A549 (cell line): ENCODE data around the gene TM4SF1. TPM values are rescaled to one million over a fixed set of nuclear protein-coding genes. Genes with fewer than 3 reads are reported as not detected.

Source experiments
- ATAC-seq, 2 experiments: fragments of 200-7000 bp in 1 of 2; fragments of >200 bp in 1 of 2; cut with Nextera tagmentation in 1 of 2; cut with Tn5 transposase in 1 of 2; 3 replicates each; pipeline versions ENCODE4 v1.8.0 to v1.9.1; 2018 to 2020; ENCODE audit warnings: mild to moderate bottlenecking in 1 of 2, moderate library complexity in 1 of 2
- CTCF ChIA-PET: fragments of 300-600 bp; sonication (Branson Sonifier 250); formaldehyde crosslinking; extraction: SDS; loops from one replicate; lab custom pipeline; 2021; ENCODE audit warnings: antibody characterized with exemption, inconsistent platforms; lab: Yijun Ruan, JAX
- POLR2A ChIA-PET: fragments of 350-600 bp; formaldehyde crosslinking; extraction: SDS; loops from one replicate; lab custom pipeline; 2021; ENCODE audit warnings: antibody characterized with exemption, inconsistent platforms; lab: Yijun Ruan, JAX
- DNase-seq, 2 experiments: peaks; one replicate each; pipeline versions ENCODE4 v3.0.0 to v3.0.0-alpha.2; 2011 to 2016; ENCODE audit warnings: low read depth in 1 of 2, low spot score in 1 of 2
- FAIRE-seq: peaks from 2 replicates; lab custom pipeline; 2011; peaks lifted over from hg19 to GRCh38; lab: Jason Lieb, UNC
- H3K27ac ChIP-seq, 2 experiments: fragments of >200 bp; sonication (Bioruptor Twin); formaldehyde crosslinking; 3 replicates each; pipeline ENCODE4 v1.5.1; 2016 to 2017
- H3K4me1 ChIP-seq: fragments of >200 bp; sonication (Bioruptor Twin); formaldehyde crosslinking; 3 replicates; pipeline ENCODE4 v1.6.1; 2016
- H3K4me2 ChIP-seq: fragments of >200 bp; sonication (Bioruptor Twin); formaldehyde crosslinking; 3 replicates; pipeline ENCODE4 v1.6.1; 2016
- H3K4me3 ChIP-seq: fragments of >200 bp; sonication (Bioruptor Twin); formaldehyde crosslinking; 3 replicates; pipeline ENCODE4 v1.5.1; 2016
- H3K9me3 ChIP-seq: fragments of >200 bp; sonication (Bioruptor Twin); formaldehyde crosslinking; 3 replicates; pipeline ENCODE4 v1.6.1; 2016
- CBX8 ChIP-seq: fragments of 200-600 bp; sonication (generic); IDR thresholded peaks from 2 replicates; pipeline ENCODE4 v1.6.1; 2016
- CEBPB ChIP-seq, 2 experiments: fragments of >200 bp in 1 of 2; sonication (Bioruptor Twin) in 1 of 2; formaldehyde crosslinking in 1 of 2; IDR thresholded peaks; 2 replicates each; pipeline ENCODE4 v1.6.1; 2012 to 2016
- CHD2 ChIP-seq: fragments of 150-350 bp; IDR thresholded peaks from 2 replicates; pipeline ENCODE4 v1.6.1; 2014; ENCODE audit warnings: low read length; ENCODE audit not compliant: partially characterized antibody
- CHD4 ChIP-seq: fragments of 200-600 bp; sonication (generic); IDR thresholded peaks from 2 replicates; pipeline ENCODE4 v1.6.1; 2016; ENCODE audit warnings: antibody characterized with exemption, mild to moderate bottlenecking, borderline replicate concordance
- EHF ChIP-seq: fragments of 250-450 bp; sonication (Bioruptor Pico); IDR thresholded peaks from 2 replicates; pipeline ENCODE4 v1.5.0; 2020; ENCODE audit warnings: mild to moderate bottlenecking
- FOSB ChIP-seq: fragments of 250-450 bp; sonication (Bioruptor Pico); IDR thresholded peaks from 2 replicates; pipeline ENCODE4 v1.5.0; 2020; ENCODE audit warnings: mild to moderate bottlenecking, moderate library complexity
- FOSL2 ChIP-seq, 2 experiments: fragments of 450-650 bp in 1 of 2; fragments of >200 bp in 1 of 2; sonication (Bioruptor Twin) in 1 of 2; formaldehyde crosslinking; IDR thresholded peaks; 2 replicates each; pipeline versions ENCODE4 v1.5.0 to v1.6.1; 2016 to 2020; ENCODE audit warnings: mild to moderate bottlenecking in 1 of 2, moderate library complexity in 1 of 2
- FOXS1 ChIP-seq: fragments of 250-450 bp; sonication (Bioruptor Pico); IDR thresholded peaks from 2 replicates; pipeline ENCODE4 v1.5.0; 2020; ENCODE audit warnings: mild to moderate bottlenecking, moderate library complexity
- HEYL ChIP-seq: fragments of 250-450 bp; sonication (Bioruptor Pico); IDR thresholded peaks from 2 replicates; pipeline ENCODE4 v1.8.0; 2021; ENCODE audit warnings: mild to moderate bottlenecking, moderate library complexity
- HOXA7 ChIP-seq: fragments of 250-450 bp; sonication (Bioruptor Pico); IDR thresholded peaks from 2 replicates; pipeline ENCODE4 v1.5.0; 2020; ENCODE audit warnings: mild to moderate bottlenecking, moderate library complexity
- HOXB5 ChIP-seq: fragments of 250-450 bp; sonication (Bioruptor Pico); IDR thresholded peaks from 2 replicates; pipeline ENCODE4 v1.5.0; 2020; ENCODE audit warnings: mild to moderate bottlenecking, moderate library complexity
- NFE2L2 ChIP-seq: fragments of 150-350 bp; conservative IDR thresholded peaks from 2 replicates; pipeline ENCODE4 v1.6.1; 2014; ENCODE audit warnings: low read length
- PBX3 ChIP-seq: IDR thresholded peaks from 2 replicates; pipeline ENCODE4 v1.6.1; 2012
- POLR2AphosphoS2 ChIP-seq: conservative IDR thresholded peaks from 2 replicates; pipeline ENCODE4 v1.6.1; 2012; ENCODE audit warnings: low read length, improper control_type of control experiment, inconsistent platforms
- RARB ChIP-seq: fragments of 250-450 bp; sonication (Bioruptor Pico); IDR thresholded peaks from 2 replicates; pipeline ENCODE4 v1.8.0; 2021; ENCODE audit warnings: mild to moderate bottlenecking, moderate library complexity
- RCOR1 ChIP-seq: fragments of 150-350 bp; IDR thresholded peaks from 2 replicates; pipeline ENCODE4 v1.6.1; 2014; ENCODE audit warnings: antibody characterized with exemption, low read length, low read depth
- RNF2 ChIP-seq: fragments of 200-600 bp; sonication (generic); IDR thresholded peaks from 2 replicates; pipeline ENCODE4 v1.6.1; 2016; ENCODE audit warnings: low read depth, mild to moderate bottlenecking, antibody characterized with exemption, moderate library complexity, borderline replicate concordance
- TFCP2L1 ChIP-seq: fragments of 250-450 bp; sonication (Bioruptor Pico); IDR thresholded peaks from 2 replicates; pipeline ENCODE4 v1.5.0; 2021; ENCODE audit warnings: mild to moderate bottlenecking
- TP53 ChIP-seq: fragments of 250-450 bp; sonication (Bioruptor Pico); IDR thresholded peaks from 2 replicates; pipeline ENCODE4 v1.5.0; 2021; ENCODE audit warnings: mild to moderate bottlenecking, moderate library complexity
- ZFP36 ChIP-seq: fragments of 450-650 bp; IDR thresholded peaks from 2 replicates; pipeline ENCODE4 v1.6.1; 2014; ENCODE audit warnings: borderline replicate concordance; ENCODE audit not compliant: partially characterized antibody
- ZSCAN20 ChIP-seq: fragments of 250-450 bp; sonication (Bioruptor Pico); IDR thresholded peaks from 2 replicates; pipeline ENCODE4 v1.8.0; 2022; ENCODE audit warnings: mild to moderate bottlenecking, moderate library complexity
- WGBS: methylation state at CpG from one replicate; pipeline ENCODE4 v1.1.6; 2017; ENCODE audit errors: missing lambda C conversion rate; 5-methylcytosine and 5-hydroxymethylcytosine counted together
- polyA plus RNA-seq, 4 experiments: library from polyadenylated mRNA; depleted of rRNA in 3 of 4; stranded (reverse); fragments of >200 nt; fragmentation: RNase III in 1 of 4; extraction: RNeasy Plus Mini Kit Qiagen cat#74134 plus additional on column Dnase treatment in 1 of 4; gene quantifications; 2 replicates in 3 of 4; 3 replicates in 1 of 4; pipeline ENCODE4 v1.2.3, GENCODE V29; 2011 to 2017
- TF ChIP-seq, protein P1 (sequence below): fragments of 250-450 bp; sonication (Bioruptor Pico); IDR thresholded peaks from 2 replicates; pipeline ENCODE4 v1.5.0; 2020; ENCODE audit warnings: low read depth, mild to moderate bottlenecking, moderate library complexity
- TF ChIP-seq, protein P2 (sequence below): fragments of 200-600 bp; sonication (generic); IDR thresholded peaks from 2 replicates; pipeline ENCODE4 v1.6.1; 2016; ENCODE audit warnings: antibody characterized with exemption, mild to moderate bottlenecking, moderate library complexity
- TF ChIP-seq, protein P3 (sequence below): fragments of >200 bp; sonication (Bioruptor Twin); formaldehyde crosslinking; IDR thresholded peaks from 3 replicates; pipeline ENCODE4 v1.5.1; 2016

The TM4SF1 gene
- polyA plus RNA-seq, 2 of the 4 experiments (the other 2 are of a cell fraction), result 828 to 1,208 TPM

DNA sequence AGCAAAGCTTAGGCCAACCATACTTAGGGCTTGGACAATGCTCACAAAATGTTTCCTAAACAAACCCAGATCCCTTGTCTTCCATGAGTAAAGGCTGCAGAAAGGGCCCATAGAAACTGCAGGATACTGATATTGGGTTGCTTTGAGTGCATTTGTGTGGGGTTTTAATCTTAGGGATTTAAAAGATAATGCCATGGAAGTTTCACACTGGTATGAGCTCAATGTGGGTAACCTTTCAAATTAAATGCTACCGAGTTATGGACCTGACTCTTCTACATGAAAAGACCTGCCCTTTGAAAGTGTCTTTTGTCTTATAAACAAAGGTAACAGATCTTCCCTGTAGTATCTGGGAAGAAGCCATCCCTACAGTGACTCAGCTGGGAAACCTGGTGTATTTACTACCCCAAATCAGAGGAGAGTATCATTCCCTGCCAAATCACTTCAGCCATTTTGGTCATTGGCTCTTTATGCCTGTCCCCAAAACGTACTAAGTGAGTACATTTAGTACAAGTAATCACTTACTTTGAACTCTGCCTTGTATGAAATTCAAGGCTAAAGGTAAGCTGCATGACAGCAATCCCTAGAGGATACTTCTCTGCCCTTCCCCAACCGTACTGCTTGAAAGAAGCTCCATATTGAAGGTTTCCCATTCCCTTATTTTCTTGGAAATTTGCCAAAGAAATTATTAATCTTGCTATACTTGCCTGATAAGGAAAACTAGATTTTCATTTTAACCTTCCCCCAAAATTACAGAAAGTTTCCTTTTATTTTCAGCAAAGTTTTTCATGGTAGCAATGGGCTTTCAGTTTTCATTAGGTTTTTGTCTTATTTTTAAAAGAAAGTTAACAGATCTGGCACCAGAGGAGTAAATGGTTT lies 7.2 kb downstream of the TM4SF1 start:
- POLR2A ChIA-PET, result interaction anchor here (1.0 to 1.1 kb wide), 2 partner anchors 8 to 55 kb away, joined by 3 read pairs; no protein-coding TSS in a partner anchor
- Histone ChIP-seq H3K4me2 (peak overlapping the region; percentile 91), H3K4me3 (peak overlapping the region; percentile 58; the same call in 2 of the 3 replicates), H3K9me3 (no peaks in the 10 kb centered on the region), H3K27ac (peak overlapping the region; percentile 82 to 88), H3K4me1 (peaks cover 88% of the 10 kb centered on the region)
- 20% methylated on average over 3 of the region's 3 CpGs for WGBS
- ATAC-seq, result no peak
- FAIRE-seq, result no peak
- CTCF ChIA-PET, result interaction anchor here (0.6 to 2.1 kb wide), 11 partner anchors 9 to 250 kb away, joined by 3 to 10 read pairs (median 4); no protein-coding TSS in a partner anchor
- TF ChIP-seq CHD2 (peak; percentile 6), RCOR1 (no peak), CEBPB (IDR thresholded peaks at IDR 0.05) (no peak), PBX3 (no peak), TP53 (CRISPR knock-in tag) (peak; percentile 59; the same call in 1 of the 2 replicates), RARB (peak; percentile 87), NFE2L2 (no peak), RNF2 (no peak), TFCP2L1 (CRISPR knock-in tag) (peak; percentile 40), EHF (peak; percentile 58; the same call in 1 of the 2 replicates), POLR2AphosphoS2 (peak; percentile 98), FOXS1 (CRISPR knock-in tag) (peak; percentile 65; the same call in 1 of the 2 replicates), HEYL (CRISPR knock-in tag) (0 out of 2 replicates have a peak, but pooled peaks have one; percentile 13), FOSB (peak; percentile 96), FOSL2 (IDR thresholded peaks at IDR 0.05) (no peak), FOSL2 (CRISPR knock-in tag; IDR thresholded peaks at IDR 0.05) (peak; percentile 28; the same call in 1 of the 2 replicates), HOXB5 (CRISPR knock-in tag) (peak; percentile 19; the same call in 1 of the 2 replicates), ZSCAN20 (CRISPR knock-in tag) (peak; percentile 18; the same call in 1 of the 2 replicates), ZFP36 (no peak), CHD4 (no peak), CBX8 (no peak), HOXA7 (peak; percentile 89)
- TF ChIP-seq, protein P1, sequence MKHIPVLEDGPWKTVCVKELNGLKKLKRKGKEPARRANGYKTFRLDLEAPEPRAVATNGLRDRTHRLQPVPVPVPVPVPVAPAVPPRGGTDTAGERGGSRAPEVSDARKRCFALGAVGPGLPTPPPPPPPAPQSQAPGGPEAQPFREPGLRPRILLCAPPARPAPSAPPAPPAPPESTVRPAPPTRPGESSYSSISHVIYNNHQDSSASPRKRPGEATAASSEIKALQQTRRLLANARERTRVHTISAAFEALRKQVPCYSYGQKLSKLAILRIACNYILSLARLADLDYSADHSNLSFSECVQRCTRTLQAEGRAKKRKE (CRISPR knock-in tag), result peak; percentile 20; the same call in 1 of the 2 replicates
- TF ChIP-seq, protein P2, sequence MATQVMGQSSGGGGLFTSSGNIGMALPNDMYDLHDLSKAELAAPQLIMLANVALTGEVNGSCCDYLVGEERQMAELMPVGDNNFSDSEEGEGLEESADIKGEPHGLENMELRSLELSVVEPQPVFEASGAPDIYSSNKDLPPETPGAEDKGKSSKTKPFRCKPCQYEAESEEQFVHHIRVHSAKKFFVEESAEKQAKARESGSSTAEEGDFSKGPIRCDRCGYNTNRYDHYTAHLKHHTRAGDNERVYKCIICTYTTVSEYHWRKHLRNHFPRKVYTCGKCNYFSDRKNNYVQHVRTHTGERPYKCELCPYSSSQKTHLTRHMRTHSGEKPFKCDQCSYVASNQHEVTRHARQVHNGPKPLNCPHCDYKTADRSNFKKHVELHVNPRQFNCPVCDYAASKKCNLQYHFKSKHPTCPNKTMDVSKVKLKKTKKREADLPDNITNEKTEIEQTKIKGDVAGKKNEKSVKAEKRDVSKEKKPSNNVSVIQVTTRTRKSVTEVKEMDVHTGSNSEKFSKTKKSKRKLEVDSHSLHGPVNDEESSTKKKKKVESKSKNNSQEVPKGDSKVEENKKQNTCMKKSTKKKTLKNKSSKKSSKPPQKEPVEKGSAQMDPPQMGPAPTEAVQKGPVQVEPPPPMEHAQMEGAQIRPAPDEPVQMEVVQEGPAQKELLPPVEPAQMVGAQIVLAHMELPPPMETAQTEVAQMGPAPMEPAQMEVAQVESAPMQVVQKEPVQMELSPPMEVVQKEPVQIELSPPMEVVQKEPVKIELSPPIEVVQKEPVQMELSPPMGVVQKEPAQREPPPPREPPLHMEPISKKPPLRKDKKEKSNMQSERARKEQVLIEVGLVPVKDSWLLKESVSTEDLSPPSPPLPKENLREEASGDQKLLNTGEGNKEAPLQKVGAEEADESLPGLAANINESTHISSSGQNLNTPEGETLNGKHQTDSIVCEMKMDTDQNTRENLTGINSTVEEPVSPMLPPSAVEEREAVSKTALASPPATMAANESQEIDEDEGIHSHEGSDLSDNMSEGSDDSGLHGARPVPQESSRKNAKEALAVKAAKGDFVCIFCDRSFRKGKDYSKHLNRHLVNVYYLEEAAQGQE, result peak; percentile 24; the same call in 1 of the 2 replicates
- TF ChIP-seq, protein P3, sequence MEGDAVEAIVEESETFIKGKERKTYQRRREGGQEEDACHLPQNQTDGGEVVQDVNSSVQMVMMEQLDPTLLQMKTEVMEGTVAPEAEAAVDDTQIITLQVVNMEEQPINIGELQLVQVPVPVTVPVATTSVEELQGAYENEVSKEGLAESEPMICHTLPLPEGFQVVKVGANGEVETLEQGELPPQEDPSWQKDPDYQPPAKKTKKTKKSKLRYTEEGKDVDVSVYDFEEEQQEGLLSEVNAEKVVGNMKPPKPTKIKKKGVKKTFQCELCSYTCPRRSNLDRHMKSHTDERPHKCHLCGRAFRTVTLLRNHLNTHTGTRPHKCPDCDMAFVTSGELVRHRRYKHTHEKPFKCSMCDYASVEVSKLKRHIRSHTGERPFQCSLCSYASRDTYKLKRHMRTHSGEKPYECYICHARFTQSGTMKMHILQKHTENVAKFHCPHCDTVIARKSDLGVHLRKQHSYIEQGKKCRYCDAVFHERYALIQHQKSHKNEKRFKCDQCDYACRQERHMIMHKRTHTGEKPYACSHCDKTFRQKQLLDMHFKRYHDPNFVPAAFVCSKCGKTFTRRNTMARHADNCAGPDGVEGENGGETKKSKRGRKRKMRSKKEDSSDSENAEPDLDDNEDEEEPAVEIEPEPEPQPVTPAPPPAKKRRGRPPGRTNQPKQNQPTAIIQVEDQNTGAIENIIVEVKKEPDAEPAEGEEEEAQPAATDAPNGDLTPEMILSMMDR, result no peak; the same call in 2 of the 3 replicates
- DNase-seq, result peak in 1 of 2 experiments; percentile 58
